ENCODE data around the gene CACNG5.

The CACNG5 gene

DNA sequence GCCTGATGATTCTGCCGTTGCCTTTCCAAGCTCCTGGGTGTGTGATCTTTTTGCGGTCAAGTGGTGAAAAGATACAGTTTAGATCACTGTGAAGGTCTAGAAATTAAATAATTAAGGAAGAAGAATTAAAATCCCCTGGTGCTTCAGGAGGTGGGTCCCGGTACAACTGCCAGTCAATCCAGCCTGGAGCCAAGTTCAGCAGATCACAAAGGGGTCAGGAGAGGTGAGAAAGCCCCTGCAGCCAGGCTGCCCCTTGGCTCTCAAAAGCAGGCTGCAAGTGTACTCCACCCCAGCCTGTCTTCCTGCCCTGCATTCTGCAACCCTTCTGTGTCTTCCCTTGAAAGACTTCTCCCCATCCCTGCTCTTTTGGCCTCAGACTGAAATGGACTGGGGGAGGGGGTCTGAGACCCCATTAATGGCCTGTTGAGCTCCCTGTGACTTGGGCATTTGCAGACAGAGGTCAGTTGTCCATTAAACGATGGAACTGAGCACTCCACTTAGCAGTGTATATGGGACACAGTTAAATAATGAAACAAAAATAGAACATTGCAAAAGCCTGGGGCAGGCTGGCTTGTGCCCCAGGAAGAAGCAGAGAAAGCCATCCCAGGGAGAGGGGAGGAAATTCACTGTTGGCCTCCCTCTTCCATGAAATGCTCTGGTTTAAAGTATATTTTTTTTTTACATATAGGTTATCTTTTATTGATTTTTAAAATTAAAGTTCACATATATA is 15.1 kb downstream of the CACNG5 start:
- no peak for DNase-seq (ENCODE audit: low spot score)

DNA sequence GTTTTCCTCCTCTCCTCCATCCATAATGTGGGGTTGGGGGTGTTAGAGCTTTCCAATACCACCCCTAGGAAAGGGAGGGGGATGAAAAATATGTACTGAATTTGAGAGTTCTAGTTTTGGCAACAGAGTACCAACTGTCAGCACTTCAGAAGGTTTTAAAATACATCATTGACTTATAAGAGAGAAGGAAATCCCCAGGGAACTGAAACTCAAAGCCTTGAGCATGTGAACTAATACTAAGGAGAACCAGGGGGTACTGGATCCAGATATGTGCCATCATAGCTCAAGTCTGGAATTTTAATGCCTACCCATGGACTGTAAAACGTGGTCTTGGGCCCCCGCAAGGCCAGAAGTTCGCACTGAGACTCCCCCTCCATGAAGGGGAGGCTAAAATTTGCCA is 15.8 kb downstream of the CACNG5 start:
- DNase-seq (ENCODE audit: low spot score): no peak

DNA sequence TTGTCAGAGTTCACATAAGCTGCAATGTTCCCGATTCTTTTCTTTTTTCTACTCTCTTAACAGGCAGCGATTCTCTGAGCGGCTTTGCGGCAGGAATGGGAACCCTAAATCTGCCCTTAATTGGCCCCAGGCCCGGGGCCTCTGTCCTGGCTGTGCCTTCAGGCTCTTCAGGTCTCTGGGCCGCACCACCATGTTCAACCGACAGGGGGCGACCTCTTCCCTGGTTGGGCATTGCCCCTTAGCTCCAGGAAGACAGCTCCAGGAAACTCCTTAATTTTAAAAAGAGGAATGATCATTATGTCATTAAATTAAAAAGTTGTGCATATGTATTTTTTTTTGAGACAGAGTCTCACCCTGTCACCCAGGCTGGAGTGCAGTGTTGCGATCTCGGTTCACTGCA is 20.3 kb downstream of the CACNG5 start:
- DNase-seq (ENCODE audit: low spot score): peak; percentile 13

DNA sequence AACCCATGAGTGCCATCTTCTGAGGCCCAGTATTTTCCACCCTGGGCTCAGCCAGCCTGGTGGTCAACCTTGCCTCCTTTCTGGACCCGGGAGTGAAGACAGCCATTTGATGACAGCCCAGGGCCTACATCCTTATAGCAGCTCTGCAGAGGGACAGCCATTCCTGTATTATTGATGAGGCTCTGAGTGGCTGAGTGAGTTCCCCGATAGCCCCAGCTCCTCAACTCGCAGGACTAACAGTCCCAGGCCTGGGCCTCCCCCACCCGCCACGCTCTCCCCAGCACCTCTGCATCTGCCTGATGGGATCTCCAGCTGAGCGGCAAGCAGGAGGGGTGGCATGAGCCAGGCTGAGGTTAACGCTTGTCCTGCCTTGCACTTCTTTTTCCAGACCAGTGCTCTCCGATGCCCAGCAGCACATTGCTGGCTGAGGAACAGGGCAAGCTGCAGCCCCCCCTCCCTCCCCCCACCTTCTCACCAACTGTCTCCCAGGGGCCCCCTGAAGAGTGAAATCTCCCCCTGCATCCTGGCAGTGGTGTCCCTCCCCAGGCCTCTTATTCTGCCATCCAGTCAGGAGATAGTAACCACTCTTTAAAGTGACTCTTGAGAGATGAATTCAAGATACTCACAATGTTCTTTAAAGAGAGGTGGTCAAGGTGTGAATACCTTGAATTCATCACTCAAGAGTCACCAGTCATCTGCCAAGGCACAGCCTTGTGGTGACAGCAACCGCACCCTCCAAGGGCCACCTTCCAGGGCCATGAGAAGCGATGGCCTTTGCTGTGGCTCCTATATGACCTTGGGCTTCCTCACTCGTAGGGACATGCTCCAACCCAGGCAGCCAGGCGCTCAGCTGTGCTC is 23.5 kb downstream of the CACNG5 start:
- DNase-seq (ENCODE audit: low spot score): no peak

DNA sequence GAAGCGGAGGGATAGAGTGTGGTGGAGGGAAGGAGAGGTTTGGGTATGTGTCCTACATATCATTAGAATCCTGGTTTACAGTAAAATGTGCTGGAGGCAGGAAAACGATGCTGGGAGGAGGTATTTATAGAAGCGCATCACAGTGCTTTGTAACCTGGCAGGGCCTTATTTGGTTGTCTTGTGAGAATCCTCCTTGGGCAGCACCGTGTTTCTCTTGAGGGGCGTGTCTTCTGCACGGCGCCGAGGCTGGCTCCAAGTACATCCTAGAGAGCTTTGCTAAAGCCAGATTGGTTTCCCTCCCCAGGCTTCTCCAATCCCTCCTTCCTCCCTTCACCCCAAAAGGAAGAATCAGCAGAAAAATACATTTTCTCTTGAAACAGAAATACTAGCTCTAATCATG is 24.4 kb downstream of the CACNG5 start:
- no peak for DNase-seq (ENCODE audit: low spot score)

DNA sequence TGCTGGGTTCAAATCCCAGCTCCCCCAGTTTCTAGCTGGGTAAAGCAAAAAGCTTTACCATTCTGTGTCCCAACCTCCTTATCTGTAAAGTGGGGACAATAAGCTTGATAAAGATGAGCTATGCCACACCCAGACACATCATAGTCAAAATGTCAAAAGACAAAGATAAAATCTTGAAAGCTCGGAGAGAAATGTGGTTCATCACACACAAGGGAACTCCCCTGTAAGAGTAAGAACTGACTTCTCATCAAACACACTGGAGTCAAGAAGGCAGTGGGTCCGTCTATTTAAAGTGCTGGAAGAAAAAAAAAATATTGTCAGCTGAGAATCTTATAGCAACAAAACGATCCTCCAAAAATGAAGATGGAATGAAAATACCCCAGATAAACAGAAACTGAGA is 25.3 kb downstream of the CACNG5 start:
- no peak for DNase-seq (ENCODE audit: low spot score)

DNA sequence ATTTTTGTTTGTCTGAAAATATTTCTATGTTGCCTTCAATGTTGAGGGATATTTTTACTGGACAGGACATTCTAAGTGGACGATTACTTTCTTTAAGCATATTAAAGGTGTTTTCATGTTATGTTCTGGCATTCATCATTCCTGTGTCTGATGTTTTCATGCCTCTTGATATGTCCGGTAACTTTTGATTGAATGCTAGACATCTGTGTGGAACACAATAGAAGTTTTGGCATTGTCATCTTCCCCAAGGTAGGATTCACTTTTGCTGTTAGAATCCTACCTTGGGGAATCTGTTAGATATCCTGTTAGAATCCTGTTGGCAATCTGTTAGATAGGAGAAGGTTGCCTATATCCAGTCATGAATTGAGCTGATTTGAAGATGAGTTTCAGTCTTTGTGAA is 28.9 kb downstream of the CACNG5 start:
- DNase-seq (ENCODE audit: low spot score): no peak

DNA sequence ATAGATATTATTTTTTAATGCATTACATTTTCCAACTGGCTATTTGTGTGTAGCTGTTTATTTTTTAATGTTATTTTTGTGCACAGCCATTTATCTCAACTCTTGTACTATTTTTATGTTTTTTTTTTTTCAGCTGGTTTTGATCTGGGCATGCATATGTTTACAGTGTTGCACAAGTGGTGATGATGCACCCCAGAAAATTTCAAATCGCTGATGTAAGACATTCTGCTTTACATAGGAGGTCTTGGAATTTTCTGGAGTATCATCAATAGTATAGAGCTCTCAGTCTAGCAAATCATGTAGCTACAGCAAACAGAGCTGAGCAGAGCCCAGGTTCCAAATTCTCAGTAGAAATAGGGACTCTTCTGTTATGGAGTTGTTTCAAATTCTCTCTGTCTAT is 30.2 kb downstream of the CACNG5 start:
- no peak for DNase-seq (ENCODE audit: low spot score)

DNA sequence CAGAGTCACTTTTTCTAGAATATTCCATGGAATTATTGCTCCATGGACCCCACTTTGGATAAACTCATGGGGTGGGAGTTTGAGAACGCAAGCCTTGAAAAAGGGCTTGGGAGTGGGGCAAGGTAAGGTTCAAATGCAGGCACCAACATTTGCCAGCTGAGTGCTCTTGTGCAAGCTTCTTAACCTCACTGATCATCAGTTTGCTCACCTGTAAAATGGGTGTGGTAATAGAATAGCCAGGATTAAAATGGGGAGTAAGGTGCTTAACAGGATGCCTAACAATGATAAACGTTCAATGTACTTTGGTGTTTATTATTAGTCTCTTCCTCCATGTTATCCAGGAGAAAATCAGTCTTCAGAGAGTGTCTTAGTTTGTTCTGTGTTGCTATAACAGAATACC is 39.0 kb downstream of the CACNG5 start:
- DNase-seq (ENCODE audit: low spot score): no peak

DNA sequence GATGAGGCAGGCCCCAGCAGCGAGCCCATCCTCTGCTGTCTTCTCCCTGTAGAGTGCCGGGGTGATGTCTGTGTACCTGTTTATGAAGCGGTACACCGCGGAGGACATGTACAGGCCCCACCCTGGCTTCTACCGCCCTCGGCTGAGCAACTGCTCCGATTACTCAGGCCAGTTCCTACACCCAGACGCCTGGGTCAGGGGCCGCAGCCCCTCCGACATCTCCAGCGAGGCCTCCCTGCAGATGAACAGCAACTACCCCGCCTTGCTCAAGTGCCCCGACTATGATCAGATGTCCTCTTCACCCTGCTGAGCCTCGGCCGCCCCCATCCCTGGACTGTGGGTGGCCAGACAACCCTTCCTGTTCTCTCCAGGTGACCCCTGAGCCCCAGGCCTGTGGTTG is 50.0 kb downstream of the CACNG5 start:
- DNase-seq (ENCODE audit: low spot score): no peak

DNA sequence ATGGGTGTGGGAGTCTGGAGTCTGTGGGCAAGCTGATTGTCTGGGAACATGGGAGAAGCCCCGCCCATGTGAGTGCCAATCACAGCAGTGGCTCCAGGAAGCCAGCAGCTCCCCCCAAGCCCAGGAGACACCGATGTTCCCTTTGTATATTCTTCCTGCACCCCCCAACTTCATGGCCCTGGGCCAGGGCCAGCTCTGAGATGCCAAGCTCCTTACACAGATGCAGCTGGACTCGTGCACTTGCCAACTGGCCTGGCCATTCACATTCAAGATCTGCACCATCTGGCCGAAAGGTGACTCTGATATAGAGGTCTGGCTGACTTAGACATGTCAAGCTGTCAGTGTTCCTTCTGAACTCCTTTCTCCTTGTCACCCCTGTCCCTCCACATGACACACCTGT is 50.5 kb downstream of the CACNG5 start:
- DNase-seq (ENCODE audit: low spot score): no peak

DNA sequence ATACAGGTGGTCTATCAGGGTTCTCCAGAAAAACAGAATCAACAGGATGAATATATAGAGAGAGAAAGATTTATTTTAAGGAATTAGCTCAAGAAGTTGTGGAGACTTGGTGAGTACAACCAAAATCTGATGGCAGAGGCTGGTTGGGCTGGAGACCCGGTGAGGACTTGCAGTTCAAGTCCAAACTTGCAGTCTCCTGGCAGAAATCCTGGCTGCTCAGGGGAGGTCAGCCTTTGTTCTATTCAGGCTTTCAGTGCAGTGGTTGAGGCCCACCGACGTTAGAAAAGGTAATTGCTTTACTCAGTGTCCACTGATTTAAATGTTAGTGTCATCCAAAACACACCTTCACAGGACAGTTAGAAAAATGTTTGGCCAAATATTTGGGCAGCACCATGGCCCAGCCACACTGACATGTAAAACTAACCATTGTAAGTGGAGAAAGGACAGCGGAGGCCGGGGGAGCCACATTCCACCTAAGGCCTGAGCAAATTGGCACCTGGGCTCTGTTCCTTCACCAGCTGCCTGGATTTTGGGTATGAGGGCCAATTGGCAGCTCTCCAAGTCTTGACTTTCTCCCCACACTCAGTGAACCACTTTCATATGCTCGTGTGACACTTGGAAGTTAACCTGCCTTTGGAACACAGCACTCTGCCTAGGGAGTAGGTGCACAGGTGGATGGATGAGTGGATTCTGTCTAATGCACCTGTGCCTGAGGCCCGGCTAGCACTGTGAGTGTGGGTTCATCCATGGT is 54.7 kb downstream of the CACNG5 start:
- DNase-seq (ENCODE audit: low spot score): no peak

DNA sequence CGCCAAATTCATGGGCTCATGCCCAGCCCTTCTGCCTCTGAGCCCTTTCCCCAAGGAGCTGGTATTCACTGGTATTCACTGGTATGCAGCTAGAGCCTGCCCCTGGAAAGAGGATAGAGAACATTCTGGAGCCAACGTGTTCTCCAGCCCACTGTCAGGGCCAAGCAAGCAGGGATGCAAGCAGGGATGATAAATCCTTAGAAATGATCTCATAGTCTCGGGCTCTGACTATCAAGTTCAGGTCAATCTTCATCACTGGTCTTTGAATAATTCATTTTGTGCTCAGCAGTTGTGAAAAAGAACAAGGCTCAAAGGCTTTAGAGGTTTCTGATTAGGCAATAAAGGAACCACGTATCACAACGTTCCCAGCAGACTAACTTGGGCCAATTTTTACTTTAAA is 57.3 kb downstream of the CACNG5 start:
- DNase-seq (ENCODE audit: low spot score): no peak

DNA sequence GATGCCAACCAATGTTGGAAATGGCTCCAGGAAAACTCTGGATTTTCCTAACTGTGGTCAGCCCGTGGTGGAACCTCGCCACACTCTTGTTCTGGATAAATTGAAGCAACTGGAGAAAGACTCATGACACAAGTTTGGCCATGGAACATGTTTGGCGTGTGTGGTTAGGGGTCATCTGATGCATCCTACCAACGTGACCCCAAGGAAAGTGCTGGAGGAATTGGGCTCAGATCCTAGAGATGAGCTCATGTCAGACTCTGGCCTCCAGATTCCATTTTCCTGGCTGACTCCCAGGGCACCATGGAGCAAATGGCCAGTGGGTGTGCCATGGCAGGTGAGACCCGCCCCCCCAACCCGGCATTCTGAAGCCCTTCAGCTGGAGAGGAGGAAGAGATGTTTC is 58.5 kb downstream of the CACNG5 start:
- no peak for DNase-seq (ENCODE audit: low spot score)

DNA sequence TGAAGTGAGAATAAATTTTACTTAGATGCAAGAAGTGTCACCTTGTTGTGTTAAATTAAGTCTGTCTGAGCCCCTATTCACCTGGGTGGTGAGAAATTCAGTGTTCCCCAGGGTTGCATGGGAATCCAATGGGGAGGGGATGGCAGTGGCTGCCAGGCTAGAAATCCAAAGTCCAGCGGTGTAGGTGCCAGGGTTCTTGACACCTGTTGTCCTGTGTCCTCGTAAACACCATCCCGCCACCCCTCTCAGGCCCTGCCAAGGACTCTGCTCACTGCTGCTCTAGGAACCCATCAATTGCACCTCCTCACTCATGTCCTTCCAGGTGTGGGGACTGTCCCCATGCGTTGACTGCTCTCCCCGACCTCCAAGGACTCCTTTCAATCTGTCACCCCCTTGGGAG is 58.9 kb downstream of the CACNG5 start:
- no peak for DNase-seq (ENCODE audit: low spot score)

DNA sequence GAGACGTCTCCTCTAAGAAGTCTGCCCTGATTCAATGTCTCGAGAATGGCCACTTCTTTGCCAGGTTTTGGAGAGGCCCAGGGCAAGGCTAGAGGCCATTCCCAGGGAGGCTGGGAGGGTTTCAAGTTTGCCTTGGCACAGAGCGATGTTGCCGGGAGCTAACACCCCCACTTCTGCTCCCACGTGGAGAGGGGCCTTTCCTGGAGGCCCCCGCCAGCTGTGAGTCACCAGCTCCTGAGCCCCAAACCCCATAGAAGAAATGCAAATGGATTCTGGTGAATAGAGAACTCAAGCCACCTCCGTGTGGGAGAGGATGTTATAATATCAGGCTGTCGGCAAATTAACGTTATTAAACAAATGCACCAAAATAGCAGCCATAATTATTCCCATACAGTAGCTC is 62.2 kb downstream of the CACNG5 start:
- DNase-seq (ENCODE audit: low spot score): no peak

DNA sequence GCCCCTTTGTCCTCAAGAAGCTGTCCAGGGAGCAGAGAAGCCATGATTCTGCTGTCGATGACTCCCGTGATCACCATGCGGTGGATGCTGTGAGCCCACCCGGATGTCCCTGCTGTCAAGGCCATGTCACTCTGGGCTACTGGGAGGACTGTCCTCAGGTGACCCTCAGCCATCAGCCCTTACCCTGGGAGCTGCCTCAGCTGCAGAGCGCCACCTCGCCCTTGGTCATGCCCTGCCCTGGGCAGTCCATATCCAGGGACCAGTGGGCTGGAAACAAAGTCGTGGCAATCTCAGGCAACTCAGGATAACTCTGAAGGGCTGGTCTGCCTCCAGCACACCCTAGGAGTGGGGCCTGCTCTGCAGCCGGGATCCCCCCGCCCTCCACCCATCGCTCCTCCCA is 63.6 kb downstream of the CACNG5 start:
- DNase-seq (ENCODE audit: low spot score): no peak

DNA sequence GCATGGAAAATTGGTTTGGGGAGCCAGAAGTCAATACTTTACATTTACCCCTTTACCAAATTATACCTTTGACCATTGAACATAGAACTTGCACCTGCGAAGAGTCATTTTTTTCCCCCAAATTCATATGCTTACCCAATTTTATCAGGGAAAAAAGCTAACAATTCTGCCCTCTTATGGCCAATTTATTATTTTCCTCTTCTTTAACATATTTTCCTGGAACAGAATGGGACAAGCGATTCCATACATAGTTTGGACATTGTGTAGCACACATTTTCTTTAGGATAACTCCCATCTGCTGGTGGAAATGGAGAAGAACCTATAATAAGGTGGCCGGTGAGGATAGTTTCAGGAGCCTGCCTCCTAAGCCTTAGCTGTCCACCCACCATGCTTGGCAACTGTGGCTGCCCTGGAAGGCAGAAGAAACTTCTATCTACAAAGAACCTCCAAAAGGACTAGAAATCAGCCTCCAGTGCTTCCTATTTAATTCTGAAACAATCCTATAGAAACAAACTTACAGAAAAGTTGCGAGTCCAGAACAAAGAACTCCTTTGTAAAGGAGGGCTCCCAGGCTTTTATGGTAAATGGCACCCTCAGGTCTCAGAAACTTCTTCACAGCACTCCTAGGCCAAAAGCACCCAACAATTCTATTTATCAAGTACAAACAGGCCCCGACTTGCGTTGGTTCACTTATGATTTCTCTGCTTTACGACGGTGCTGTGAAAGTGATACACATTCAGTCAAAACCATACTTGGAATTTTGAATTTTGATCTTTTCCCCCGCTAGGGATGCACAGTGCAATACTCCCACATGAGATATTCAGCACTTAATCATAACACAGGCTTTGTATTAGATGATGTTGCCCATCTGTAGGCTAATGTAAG is 65.5 kb downstream of the CACNG5 start:
- DNase-seq (ENCODE audit: low spot score): peak; percentile 19

DNA sequence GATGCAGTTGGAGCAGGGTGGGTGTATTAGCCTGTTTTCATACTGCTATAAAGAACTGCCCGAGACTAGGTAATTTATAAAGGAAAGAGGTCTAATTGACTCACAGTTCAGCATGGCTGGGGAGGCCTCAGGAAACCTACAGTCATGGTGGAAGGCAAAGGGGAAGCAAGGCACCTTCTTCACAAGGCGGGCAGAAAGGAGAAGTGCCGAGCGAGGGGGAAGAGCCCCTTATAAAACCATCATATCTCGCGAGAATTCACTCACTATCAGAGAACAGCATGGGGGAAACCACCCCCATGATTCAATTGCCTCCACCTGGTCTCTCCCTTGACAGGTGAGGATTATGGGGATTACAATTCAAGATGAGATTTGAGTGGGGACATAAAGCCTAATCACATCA is 68.4 kb downstream of the CACNG5 start:
- DNase-seq (ENCODE audit: low spot score): peak; percentile 49

DNA sequence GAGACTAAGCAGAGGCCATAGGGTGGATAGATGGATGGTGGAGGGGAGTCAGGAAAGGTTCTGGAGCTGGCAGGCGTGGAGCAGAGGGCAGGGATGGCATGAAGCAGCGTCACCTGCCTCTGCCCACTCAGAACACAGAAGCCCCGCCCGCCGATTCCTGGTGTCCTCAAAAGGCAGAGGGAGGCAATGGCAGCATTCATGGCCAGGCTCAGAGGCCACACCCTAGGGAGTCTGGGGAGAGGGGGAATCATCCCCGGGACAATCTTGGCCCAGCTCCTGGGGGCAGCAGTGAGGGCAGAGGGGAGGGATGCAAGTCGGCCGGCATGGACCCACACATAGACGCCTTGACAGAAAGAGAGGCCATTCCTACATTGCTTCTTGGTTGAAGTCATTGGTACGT is 68.9 kb downstream of the CACNG5 start:
- no peak for DNase-seq (ENCODE audit: low spot score)

DNA sequence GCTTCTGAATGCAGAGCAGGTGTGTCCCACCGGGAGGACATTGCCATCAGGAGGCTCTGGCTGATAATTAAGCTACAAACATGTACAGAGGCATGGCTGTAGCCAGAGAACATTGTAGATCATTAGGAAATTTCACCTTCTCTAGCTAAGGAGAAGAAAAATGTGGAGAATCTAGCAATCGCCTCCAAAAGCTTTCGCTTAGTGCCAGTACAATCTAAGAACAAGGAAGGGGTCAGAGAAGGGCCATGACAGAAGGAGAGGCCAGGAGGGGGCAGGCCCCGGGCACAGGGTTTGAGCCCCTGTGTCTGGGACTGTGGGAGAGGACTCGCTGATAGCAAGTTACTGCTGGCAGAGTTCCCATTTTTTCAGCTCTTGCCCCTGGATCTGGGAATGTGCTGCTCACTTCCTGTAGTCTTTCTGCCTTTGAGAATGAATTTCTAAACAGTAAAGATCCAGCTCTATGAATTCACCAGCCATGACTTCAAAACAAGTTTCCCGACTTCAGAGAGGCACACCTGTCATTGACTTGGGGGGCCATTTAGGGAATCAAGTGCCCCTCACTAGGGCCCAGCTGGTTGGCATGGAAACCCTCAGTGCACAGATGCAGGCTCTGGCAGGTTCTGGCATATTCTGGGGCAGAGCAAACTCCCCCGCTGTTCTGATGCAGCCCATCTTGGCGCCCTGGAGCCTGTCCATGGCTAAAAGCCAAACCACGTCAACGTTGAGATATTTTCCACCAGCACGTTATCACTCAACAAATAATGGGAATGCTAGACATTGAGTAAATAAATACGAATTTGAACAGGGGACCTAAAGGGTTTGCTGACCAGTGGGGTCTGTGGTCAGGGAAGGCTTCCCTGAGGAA is 70.1 kb downstream of the CACNG5 start:
- no peak for DNase-seq (ENCODE audit: low spot score)
